GM19467 (cell line): ENCODE measurements around the gene GRID1.
A peak's percentile ranks its signal among the peaks of the same experiment; 100 is the strongest.
"Not testable (repeated sequence)": the region's sequence is repeated elsewhere in the genome, so short reads cannot be mapped to it uniquely, and the experiment has no call there.

Source experiments
- ATAC-seq: cut with Tn5 transposase; IDR thresholded peaks from one replicate; pipeline ENCODE4 v1.9.1; 2021; ENCODE audit warnings: mild to moderate bottlenecking, moderate library complexity; ENCODE audit not compliant: unreplicated experiment

The GRID1 gene

GRCh38 chr10:86392723-86393094 lies 26.1 kb upstream of the GRID1 start:
- no peak for ATAC-seq

- ATAC-seq, result no peak
Measured at GRCh38 chr10:86391986-86392722, 25.6 kb upstream of the GRID1 start.

- ATAC-seq, result no peak
Measured at GRCh38 chr10:86391236-86391840, 24.7 kb upstream of the GRID1 start.

GRCh38 chr10:86390337-86391120 lies 23.9 kb upstream of the GRID1 start:
- ATAC-seq, result no peak

GRCh38 chr10:86389441-86390193 lies 23.0 kb upstream of the GRID1 start:
- ATAC-seq, result peak; percentile 69

GRCh38 chr10:86389109-86389440 lies 22.5 kb upstream of the GRID1 start:
- not testable (repeated sequence) for ATAC-seq

- no peak for ATAC-seq
Measured at GRCh38 chr10:86388119-86388704, 21.6 kb upstream of the GRID1 start.

GRCh38 chr10:86387178-86387794 lies 20.7 kb upstream of the GRID1 start:
- no peak for ATAC-seq

GRCh38 chr10:86385806-86386205 lies 19.2 kb upstream of the GRID1 start:
- no peak for ATAC-seq

- no peak for ATAC-seq
Measured at GRCh38 chr10:86377797-86378146, 11.2 kb upstream of the GRID1 start.

- peak; percentile 91 for ATAC-seq
Measured at GRCh38 chr10:86376852-86377796, 10.5 kb upstream of the GRID1 start.

GRCh38 chr10:86376403-86376802 lies 9.8 kb upstream of the GRID1 start:
- ATAC-seq, result no peak

- no peak for ATAC-seq
Measured at GRCh38 chr10:86375204-86375603, 8.6 kb upstream of the GRID1 start.

GRCh38 chr10:86374664-86375063 lies 8.1 kb upstream of the GRID1 start:
- ATAC-seq, result no peak

GRCh38 chr10:86373828-86374227 lies 7.2 kb upstream of the GRID1 start:
- ATAC-seq, result no peak

- no peak for ATAC-seq
Measured at GRCh38 chr10:86373251-86373650, 6.7 kb upstream of the GRID1 start.

GRCh38 chr10:86372784-86373239 lies 6.2 kb upstream of the GRID1 start:
- no peak for ATAC-seq

GRCh38 chr10:86372119-86372783 lies 5.7 kb upstream of the GRID1 start:
- ATAC-seq, result no peak

GRCh38 chr10:86371691-86372090 lies 5.1 kb upstream of the GRID1 start:
- ATAC-seq, result no peak
